PFSK-1 (cell line): Measurements from ENCODE around the gene KDM4C.

Experiments used
- FOXP2 ChIP-seq: optimal IDR thresholded peaks from 2 replicates; pipeline ENCODE3; 2011; ENCODE audit warnings: borderline replicate concordance, control low read depth, inconsistent platforms; ENCODE audit not compliant: insufficient read depth; ENCODE audit errors: extremely low read length, extremely low read depth
- POLR2AphosphoS5 ChIP-seq: IDR thresholded peaks from 2 replicates; pipeline ENCODE4 v1.6.1; 2012; ENCODE audit warnings: low read depth, mild to moderate bottlenecking, control low read depth, low read length, moderate library complexity
- SIN3A ChIP-seq: IDR thresholded peaks from 2 replicates; pipeline ENCODE4 v1.6.1; 2012; ENCODE audit warnings: mild to moderate bottlenecking, low read length, moderate library complexity, borderline replicate concordance; ENCODE audit not compliant: insufficient read depth
- TAF1 ChIP-seq: IDR thresholded peaks from 2 replicates; pipeline ENCODE4 v1.6.1; 2012; ENCODE audit warnings: low read length, control low read depth, borderline replicate concordance; ENCODE audit not compliant: insufficient read depth
- TF ChIP-seq, protein P1 (sequence below), 2 experiments: IDR thresholded peaks; 2 replicates each; pipeline versions ENCODE4 v1.6.1 to v1.8.0; 2011 to 2012; ENCODE audit warnings: low read depth in 2 of 2, low read length in 2 of 2, control low read depth in 1 of 2, inconsistent platforms in 1 of 2, mild to moderate bottlenecking in 1 of 2, moderate library complexity in 1 of 2; ENCODE audit not compliant: insufficient read depth in 1 of 2

Gene KDM4C

DNA sequence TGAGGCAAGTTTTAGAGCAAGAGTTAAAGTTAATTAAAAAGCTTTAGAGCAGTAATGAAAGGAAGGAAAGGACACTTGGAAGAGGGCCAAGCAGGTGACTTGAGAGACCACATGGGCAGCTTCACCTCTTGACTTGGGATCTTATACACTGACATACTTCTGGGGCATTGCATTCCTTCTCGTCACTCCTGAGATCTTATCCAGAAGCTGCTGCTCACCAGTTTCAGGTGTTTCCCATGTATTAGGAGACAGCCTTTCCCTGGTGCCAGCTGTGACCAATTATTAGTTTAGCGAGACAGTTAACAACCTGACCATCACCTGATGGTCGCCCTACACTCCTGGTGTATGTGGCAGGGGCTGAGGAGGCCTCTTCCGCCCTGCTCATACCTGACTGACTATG, 382.1 kb downstream of the KDM4C start:
- TF ChIP-seq, protein P1, sequence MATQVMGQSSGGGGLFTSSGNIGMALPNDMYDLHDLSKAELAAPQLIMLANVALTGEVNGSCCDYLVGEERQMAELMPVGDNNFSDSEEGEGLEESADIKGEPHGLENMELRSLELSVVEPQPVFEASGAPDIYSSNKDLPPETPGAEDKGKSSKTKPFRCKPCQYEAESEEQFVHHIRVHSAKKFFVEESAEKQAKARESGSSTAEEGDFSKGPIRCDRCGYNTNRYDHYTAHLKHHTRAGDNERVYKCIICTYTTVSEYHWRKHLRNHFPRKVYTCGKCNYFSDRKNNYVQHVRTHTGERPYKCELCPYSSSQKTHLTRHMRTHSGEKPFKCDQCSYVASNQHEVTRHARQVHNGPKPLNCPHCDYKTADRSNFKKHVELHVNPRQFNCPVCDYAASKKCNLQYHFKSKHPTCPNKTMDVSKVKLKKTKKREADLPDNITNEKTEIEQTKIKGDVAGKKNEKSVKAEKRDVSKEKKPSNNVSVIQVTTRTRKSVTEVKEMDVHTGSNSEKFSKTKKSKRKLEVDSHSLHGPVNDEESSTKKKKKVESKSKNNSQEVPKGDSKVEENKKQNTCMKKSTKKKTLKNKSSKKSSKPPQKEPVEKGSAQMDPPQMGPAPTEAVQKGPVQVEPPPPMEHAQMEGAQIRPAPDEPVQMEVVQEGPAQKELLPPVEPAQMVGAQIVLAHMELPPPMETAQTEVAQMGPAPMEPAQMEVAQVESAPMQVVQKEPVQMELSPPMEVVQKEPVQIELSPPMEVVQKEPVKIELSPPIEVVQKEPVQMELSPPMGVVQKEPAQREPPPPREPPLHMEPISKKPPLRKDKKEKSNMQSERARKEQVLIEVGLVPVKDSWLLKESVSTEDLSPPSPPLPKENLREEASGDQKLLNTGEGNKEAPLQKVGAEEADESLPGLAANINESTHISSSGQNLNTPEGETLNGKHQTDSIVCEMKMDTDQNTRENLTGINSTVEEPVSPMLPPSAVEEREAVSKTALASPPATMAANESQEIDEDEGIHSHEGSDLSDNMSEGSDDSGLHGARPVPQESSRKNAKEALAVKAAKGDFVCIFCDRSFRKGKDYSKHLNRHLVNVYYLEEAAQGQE (IDR thresholded peaks at IDR 0.05; ENCODE audit: insufficient read depth in 1 of 2, low read depth in 2 of 2, low read length in 2 of 2) = no peak
- no peak for TF ChIP-seq FOXP2
- TF ChIP-seq SIN3A = no peak
- no peak for TF ChIP-seq POLR2AphosphoS5
- TF ChIP-seq TAF1 = no peak

DNA sequence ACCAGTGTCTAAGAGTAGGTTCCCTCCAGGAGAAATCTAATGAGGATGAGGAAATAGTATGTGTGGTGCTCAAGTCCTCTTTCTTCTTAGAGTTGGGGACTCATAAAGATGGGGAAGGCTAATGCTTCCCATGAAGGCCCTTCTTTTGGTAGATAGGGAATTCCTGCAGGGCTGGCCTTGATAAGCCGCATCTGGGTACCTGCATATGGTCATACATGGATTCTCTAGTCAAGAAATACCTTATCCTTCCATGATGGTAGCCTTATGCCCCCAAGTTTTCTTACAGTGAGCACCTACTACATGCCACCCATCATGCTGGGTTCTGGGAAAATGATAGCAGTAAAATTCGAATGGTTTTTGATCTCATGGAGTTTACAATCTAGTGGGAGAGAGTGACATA, 382.6 kb downstream of the KDM4C start:
- TF ChIP-seq, protein P1 (IDR thresholded peaks at IDR 0.05; ENCODE audit: insufficient read depth in 1 of 2, low read depth in 2 of 2, low read length in 2 of 2) = no peak
- TF ChIP-seq POLR2AphosphoS5 (no peak), FOXP2 (no peak), SIN3A (no peak), TAF1 (no peak)

DNA sequence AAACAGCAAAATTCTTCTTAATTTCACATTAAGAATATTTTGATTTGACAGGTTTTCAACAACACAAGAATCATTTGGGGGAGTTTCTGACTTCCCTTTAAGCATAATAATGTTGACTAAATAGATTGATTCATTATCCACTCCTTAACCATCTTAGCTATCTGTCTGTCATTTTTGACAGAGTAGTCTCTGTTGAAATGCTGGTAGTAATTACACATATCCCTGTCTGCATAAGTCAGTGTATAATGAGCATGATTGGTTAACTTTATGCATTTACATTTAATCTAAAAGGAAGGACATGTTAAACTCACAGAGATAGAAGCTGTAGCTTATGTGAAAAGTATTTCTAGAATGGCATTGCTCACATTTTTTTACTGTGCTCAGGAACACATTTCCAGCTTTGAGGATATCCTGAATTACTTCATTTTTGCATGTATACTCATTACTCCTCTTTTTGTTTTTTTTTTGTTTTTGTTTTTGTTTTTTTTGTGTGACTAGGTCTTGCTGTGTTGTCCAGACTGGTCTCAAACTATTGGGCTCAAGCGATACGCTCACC, 385.9 kb downstream of the KDM4C start:
- TF ChIP-seq, protein P1 (IDR thresholded peaks at IDR 0.05; ENCODE audit: insufficient read depth in 1 of 2, low read depth in 2 of 2, low read length in 2 of 2) = no peak
- no peak for TF ChIP-seq FOXP2
- no peak for TF ChIP-seq POLR2AphosphoS5
- TF ChIP-seq SIN3A = no peak
- no peak for TF ChIP-seq TAF1

DNA sequence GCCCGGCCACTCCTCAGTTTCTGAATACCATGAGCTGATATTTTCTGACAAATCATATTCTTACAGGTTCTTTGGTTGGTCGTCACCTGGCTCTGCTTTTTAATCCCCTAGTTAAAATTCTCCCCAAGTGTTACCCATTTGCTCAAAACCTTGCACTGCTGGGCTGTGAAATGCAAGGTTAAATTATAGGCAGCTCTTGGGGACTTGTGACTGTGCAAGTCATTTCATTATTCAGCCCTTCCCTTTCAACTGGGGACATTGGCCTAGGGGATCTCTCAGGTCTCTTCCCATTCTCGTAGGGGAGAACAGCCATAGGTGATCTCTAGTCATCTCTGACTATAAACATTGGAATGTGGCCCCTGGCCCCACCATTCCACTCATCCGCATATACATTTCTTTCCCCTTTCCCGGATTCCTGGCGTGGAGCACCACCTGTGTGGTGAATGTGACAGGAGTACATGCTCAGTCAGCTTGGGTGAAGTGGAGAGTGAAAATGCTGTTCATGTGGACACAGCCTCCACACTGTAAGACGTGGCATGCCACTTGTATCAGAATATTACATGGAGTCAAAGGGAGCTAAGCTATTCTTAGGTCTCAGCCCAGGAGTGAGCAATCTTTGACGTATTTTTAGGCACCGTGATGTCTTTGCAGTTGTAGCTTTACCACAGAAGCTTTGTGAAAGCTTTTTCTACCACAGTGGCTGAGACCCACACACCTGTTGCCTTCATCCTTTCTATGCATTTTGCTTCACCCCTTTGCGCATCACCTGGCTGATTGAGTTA, 386.7 kb downstream of the KDM4C start:
- TF ChIP-seq POLR2AphosphoS5 (no peak), FOXP2 (no peak), SIN3A (no peak), TAF1 (no peak)
- TF ChIP-seq, protein P1 (IDR thresholded peaks at IDR 0.05; ENCODE audit: insufficient read depth in 1 of 2, low read depth in 2 of 2, low read length in 2 of 2) = no peak
